GM18511 (cell line): ENCODE results near the gene PRM2.
A peak's percentile ranks its signal among the peaks of the same experiment; 100 is the strongest.

Experiments
- ATAC-seq: cut with Tn5 transposase; IDR thresholded peaks from one replicate; pipeline ENCODE4 v1.9.1; 2021; ENCODE audit warnings: mild to moderate bottlenecking, moderate library complexity; ENCODE audit not compliant: unreplicated experiment

The PRM2 gene

DNA sequence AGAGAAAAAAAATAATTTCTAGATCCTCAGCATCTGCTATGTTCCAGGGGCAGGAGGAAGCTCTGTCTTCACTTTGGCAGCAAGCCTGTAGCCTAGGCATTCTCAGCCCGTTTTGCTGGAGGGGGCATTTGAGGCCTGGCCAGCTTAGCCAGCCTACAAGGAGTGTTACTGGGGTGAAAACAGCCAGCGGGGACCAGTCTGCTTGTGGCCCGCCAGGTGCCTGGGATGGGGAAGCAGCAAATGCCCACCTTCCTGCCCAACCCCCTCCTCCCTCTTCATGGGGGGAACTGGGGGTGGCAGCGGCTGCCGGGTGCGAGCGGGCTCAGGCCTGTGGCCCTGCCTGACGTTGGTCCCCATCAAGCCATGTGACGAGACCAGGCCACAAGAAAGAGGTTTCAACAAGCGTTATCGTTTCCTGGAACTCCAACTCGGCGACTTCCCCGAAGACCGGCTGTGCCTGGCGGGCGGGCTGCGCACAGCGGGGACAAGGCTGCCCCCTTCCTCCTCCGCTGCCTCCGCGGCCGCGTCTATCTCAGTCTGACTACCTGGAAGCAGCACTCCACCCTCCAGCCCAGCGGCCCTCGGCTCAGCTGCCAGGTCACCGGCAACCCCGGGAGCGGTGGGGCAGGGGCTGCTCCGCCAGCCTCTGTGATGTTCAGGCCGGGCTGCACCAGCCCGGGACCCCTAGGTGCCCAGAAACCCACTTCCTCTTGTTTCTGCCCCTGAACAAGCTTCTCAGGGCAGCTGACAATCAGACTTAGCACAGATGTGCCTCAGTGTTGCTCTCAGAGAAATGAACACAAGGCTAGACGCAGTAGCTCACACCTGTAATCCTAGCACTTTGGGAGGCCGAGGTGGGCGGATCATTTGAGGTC is 43.2 kb downstream of the PRM2 start:
- peak; percentile 69 for ATAC-seq

DNA sequence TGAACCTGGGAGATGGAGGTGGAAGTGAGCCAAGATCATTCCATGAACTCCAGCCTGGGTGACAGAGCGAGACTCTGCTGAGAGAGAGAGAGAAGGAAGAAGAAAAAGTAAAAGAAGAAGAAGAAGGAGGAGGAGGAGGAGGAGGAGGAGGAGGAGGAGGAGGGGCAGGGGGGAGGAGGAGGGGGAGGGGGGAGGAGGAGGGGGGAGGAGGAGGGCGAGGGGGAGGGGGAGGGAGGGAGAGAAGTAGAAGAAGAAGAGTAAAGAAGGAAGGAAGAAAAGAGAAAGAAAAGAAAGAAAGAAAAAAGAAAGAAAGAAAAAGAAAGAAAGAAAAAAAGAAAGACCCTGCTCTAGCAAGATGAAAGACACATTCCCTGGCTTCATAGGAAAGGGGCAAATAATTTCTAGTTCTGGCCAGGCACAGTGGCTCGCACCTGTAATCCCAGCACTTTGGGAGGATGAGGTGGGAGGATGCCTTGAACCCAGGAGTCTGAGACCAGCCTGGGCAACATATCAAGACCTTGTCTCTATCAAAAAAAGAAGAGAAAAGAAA is 43.9 kb downstream of the PRM2 start:
- no peak for ATAC-seq

DNA sequence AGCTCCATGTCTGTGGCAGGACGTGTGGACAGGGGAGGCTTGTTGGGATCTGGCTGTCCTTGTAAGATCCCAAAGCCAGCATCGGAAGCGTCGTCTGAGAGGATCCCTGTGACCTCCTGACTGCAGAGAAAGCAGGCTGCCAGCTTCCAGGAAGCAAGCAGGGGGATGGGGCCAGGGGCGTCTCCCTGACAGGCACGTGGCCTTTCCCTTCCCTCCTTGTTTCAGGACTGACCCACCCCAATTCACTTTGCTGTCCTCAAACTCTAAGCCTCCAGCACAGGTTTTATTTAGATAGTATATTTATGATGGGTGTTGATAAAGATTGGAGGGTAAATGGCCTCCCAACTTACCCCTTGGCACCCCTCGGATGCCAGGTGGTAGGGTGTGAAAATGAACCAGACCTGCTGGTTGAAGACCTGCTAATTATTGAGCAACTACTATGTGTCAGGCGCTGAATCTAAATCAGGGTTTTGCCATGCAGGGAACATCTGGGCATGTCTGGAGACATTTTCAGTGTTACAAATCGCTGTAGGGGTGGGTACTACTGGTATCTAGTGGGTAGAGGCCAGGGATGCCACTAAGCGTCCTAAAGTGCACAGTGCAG is 44.8 kb downstream of the PRM2 start:
- no peak for ATAC-seq

DNA sequence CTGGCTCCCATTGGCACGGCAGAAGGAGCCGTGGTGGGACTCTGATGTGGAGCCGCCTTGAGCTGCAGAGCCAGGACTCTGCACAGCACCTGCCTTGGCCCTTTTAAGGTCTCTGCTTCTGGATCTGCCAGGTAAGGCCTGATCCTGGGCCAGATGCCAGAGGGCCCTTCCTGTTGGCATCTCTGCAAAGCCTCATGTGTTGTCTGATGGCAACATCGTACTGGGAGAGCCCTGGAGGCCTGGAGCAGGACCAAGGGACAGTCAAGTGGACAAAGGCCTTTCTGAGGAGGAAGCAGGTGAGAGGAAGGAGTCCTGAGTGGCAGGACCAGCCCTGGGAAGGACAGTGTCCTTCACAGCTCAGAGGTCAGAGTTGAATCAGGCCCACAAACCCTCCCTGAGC is 46.4 kb downstream of the PRM2 start:
- no peak for ATAC-seq

DNA sequence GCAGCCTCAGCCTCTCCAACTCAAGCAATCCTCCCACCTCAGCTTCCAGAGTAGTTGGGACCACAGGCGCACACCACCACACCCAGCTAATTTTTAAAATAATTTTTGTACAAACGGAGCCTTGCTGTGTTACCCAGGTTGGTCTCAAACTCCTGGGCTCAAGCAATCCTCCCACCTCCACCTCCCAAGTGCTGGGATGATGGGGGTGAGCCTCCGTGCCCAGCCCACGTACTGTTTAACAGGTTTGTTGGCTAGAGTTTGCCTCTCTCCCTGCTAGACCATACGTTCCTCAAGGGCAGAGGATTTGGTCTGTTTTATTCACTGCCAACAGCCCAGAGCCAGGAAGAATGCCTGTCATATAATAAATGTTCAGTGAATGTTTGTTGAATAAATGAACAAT is 46.8 kb downstream of the PRM2 start:
- no peak for ATAC-seq

DNA sequence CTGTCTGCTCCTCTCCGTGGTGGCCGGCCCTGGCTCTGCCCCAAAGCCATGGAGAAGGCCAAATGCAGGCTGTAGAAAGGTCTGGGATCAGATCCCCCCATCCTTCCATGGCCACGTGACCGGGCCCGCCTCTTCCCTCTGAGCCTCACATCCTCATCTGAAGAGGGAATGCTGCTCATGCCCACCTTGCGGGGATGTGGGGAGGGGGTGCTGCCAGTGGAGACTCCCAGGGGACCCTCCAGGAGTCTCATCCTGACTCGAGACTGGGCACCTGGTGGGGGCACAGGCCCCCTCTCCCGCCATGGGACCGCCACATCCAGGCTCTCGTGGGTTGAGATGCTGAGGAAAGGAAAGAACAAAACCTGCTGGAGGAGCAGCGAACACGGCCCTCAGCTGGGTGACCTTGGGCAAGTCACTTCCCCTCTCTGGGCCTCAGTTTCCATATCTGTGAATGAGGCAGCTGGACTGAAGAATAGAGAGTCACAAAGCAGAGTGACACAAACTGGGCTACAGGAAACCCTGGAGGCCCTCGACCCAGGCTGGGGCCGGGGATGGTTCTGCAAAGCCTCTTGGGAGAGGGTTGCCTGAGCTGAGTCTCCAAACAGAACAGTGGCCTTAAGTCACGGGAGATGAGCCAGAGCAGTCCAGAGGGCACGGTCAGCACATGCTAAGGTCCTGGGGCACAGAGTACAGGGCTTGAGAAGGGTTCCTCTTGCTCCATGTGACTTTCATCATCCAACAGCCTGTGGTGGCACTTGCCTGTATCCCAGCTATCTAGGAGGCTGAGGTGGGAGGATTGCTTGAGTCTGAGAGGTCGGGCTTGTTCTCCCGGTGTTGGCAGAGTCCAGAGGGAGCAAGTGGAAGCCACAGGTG is 50.4 kb downstream of the PRM2 start:
- no peak for ATAC-seq
